Measurements from ENCODE around the gene INSYN1.

Gene INSYN1

DNA sequence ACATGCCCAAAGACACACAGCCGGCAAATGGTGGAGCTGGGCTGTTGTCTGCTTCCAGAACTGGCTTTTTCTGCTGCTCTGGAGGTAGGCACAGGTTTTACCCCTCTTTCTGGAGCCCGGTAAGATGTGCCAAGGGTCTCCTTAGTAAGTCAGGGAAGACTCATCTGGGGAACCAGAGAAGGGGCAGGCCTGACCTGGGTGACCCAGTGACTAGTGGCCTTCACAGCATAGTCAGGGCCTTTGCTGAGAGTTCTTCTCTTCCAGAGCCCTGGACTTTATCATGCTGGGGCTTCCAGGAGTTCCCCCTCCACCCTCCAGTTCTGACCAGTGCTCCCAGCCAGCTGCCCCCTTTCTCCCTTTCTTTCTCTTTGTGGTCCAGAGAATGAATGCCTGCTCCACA lies 65.8 kb downstream of the INSYN1 start:
- DNase-seq (ENCODE audit: low read depth): no peak

DNA sequence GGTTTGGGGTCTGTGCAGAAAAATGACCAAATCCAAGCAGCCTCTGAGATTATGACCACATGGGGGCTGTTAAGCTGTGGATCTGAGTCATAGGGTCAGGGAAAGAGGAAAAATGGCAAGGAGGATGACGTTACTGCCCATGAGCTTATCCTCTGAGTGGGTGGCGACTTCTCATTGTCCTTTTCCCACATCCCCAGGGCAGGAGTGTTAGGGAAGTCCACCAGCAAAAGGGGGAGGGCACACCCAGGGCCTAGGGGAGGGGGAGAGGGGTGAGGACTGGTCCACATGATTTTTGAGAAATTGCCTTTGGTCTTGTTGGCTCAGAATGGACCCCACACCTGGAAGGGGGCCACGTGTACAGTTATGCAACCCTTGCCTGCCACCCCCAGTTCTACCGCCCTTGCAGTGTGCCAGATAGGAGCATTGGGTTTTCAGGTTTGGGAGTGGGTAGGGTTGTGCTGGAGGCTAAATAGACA lies 66.3 kb downstream of the INSYN1 start:
- no peak for DNase-seq (ENCODE audit: low read depth)

DNA sequence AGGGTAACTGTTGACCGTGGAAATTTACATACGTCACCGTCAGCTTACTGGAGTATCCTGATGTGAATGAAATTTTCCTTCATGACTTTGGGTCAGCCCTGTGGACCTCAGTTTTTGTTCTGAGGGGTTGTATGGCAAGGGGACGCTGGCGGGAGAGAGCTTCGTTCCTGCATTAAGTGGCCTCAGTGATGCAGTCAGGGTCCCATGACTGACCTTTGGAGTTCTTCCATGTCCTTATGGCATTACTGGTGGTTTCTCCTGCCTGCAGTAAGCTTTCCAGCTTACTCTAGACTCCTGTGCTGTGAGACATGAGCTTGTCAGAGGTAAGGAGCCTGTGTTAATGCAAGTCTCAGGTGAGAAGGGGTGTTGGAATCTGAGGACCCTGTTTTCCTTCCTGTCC lies 67.2 kb downstream of the INSYN1 start:
- DNase-seq (ENCODE audit: low read depth): no peak
